HepG2 (cell line): ENCODE data around the gene MNAT1. TPM values are rescaled to one million over a fixed set of nuclear protein-coding genes. Genes with fewer than 3 reads are reported as not detected.

ENCODE experiments used
- ATAC-seq: fragments of 200-7000 bp; cut with Tn5 transposase; 3 replicates; pipeline ENCODE4 v1.9.1; 2020; ENCODE audit warnings: mild to moderate bottlenecking, moderate library complexity
- BruUV-seq: library from RNA; stranded (reverse); fragments of 400-500 nt; replicated peaks from 2 replicates; lab custom pipeline; 2021; lab: Mats Ljungman, UMichigan
- CTCF ChIA-PET: fragments of 300-600 bp; formaldehyde crosslinking; extraction: SDS; loops from one replicate; lab custom pipeline; 2021; ENCODE audit warnings: low total read pairs, inconsistent platforms, low intra/inter-chr PET ratio; lab: Yijun Ruan, JAX
- POLR2A ChIA-PET: fragments of 350-600 bp; sonication (Branson Sonifier 250); formaldehyde crosslinking; loops from one replicate; lab custom pipeline; 2020; ENCODE audit warnings: antibody characterized with exemption, inconsistent platforms; lab: Yijun Ruan, JAX
- DNase-seq: peaks from one replicate; pipeline ENCODE4 v3.0.0-alpha.2; 2015; ENCODE audit warnings: low spot score
- FAIRE-seq: peaks from 3 replicates; lab custom pipeline; 2011; peaks lifted over from hg19 to GRCh38; lab: Jason Lieb, UNC
- H2AFZ ChIP-seq: one replicate; pipeline ENCODE4 v1.6.1; 2011; ENCODE audit warnings: low read length, inconsistent platforms
- H3K27ac ChIP-seq: fragments of 300-600 bp; 3 replicates; pipeline ENCODE4 v1.8.0; 2011; ENCODE audit warnings: mixed run types, mild to moderate bottlenecking, mixed read lengths, low read length, inconsistent platforms; ENCODE audit not compliant: insufficient read depth; ENCODE audit errors: extremely low read length
- H3K27me3 ChIP-seq, 2 experiments: fragments of 200-600 bp in 1 of 2; 2 replicates in 1 of 2; 3 replicates in 1 of 2; pipeline versions ENCODE4 v1.6.0 to v1.8.0; 2011; ENCODE audit warnings: low read length in 2 of 2, mild to moderate bottlenecking in 2 of 2, moderate library complexity in 2 of 2, inconsistent platforms in 1 of 2; ENCODE audit not compliant: insufficient read depth in 2 of 2, control insufficient read depth in 1 of 2
- H3K36me3 ChIP-seq, 2 experiments: fragments of 200-600 bp in 1 of 2; replicated peaks in 1 of 2; 2 replicates in 1 of 2; 3 replicates in 1 of 2; pipeline versions ENCODE4 v1.5.1 to v1.8.0; 2011; ENCODE audit warnings: low read length in 2 of 2, inconsistent platforms in 1 of 2; ENCODE audit not compliant: insufficient read depth in 2 of 2, control insufficient read depth in 1 of 2
- H3K4me1 ChIP-seq: 2 replicates; pipeline ENCODE4 v1.5.1; 2012; ENCODE audit warnings: low read length, inconsistent platforms; ENCODE audit not compliant: insufficient read depth
- H3K4me2 ChIP-seq: 2 replicates; pipeline ENCODE4 v1.6.0; 2011; ENCODE audit warnings: low read depth, low read length, inconsistent platforms
- H3K4me3 ChIP-seq, 3 experiments: fragments of 200-600 bp in 1 of 3; sonication (generic), shearing (Covaris generic) in 1 of 3; replicated peaks in 1 of 3; 2 replicates each; pipeline ENCODE4 v1.5.1; 2011 to 2016; ENCODE audit warnings: low read length in 3 of 3, inconsistent platforms in 2 of 3, low read depth in 2 of 3, mild to moderate bottlenecking in 2 of 3, control low read depth in 1 of 3, mixed read lengths in 1 of 3; ENCODE audit not compliant: insufficient read depth in 1 of 3
- H3K79me2 ChIP-seq: one replicate; pipeline ENCODE4 v1.6.1; 2011; ENCODE audit warnings: low read length, inconsistent platforms; ENCODE audit not compliant: insufficient read depth
- H3K9ac ChIP-seq: 2 replicates; pipeline ENCODE4 v1.6.0; 2011; ENCODE audit warnings: mild to moderate bottlenecking, low read depth, low read length, inconsistent platforms; ENCODE audit not compliant: insufficient read depth
- H3K9me3 ChIP-seq: 2 replicates; pipeline ENCODE4 v1.5.1; 2012; ENCODE audit warnings: mild to moderate bottlenecking, low read length
- H4K20me1 ChIP-seq: 2 replicates; pipeline ENCODE4 v1.6.0; 2011; ENCODE audit warnings: inconsistent platforms, mild to moderate bottlenecking, low read length, moderate library complexity; ENCODE audit not compliant: insufficient read depth
- ASH2L ChIP-seq: fragments of 300-600, 200-600 bp; sonication (generic); IDR thresholded peaks from 2 replicates; pipeline ENCODE4 v1.7.0; 2017; ENCODE audit warnings: low read depth, mild to moderate bottlenecking, moderate library complexity, mixed read lengths, low read length; ENCODE audit not compliant: insufficient read length
- EZH2 ChIP-seq: conservative IDR thresholded peaks from 2 replicates; pipeline ENCODE4 v1.6.1; 2012; ENCODE audit warnings: mild to moderate bottlenecking, low read depth, low read length, moderate library complexity
- IRF2 ChIP-seq: IDR thresholded peaks from 2 replicates; pipeline ENCODE4 v1.6.1; 2018; ENCODE audit warnings: missing genetic modification reagents, missing compliant biosample characterization
- ZNF33A ChIP-seq: sonication (generic); formaldehyde crosslinking; IDR thresholded peaks from 2 replicates; pipeline ENCODE4 v1.5.1; 2020; ENCODE audit warnings: missing genetic modification reagents, mild to moderate bottlenecking, moderate library complexity, borderline replicate concordance
- ZNF652 ChIP-seq: IDR thresholded peaks from 2 replicates; pipeline ENCODE4 v1.6.1; 2016; ENCODE audit warnings: low read depth, borderline replicate concordance
- ZNF674 ChIP-seq: sonication (generic); formaldehyde crosslinking; IDR thresholded peaks from 2 replicates; pipeline ENCODE4 v1.5.0; 2020; ENCODE audit warnings: low read depth, mild to moderate bottlenecking, missing genetic modification reagents
- ZNF746 ChIP-seq: sonication (generic); formaldehyde crosslinking; IDR thresholded peaks from 2 replicates; pipeline ENCODE4 v1.8.0; 2022; ENCODE audit warnings: mild to moderate bottlenecking, missing genetic modification reagents
- WGBS: methylation state at CpG from one replicate; pipeline ENCODE4 v1.1.6; 2017; ENCODE audit warnings: low lambda C conversion rate; 5-methylcytosine and 5-hydroxymethylcytosine counted together
- in situ Hi-C: cut with HindIII; loops from 2 replicates; pipeline ENCODE4 v1.10.0; 2017; ENCODE audit warnings: low pct_unique_long_range_greater_than_20kb; ENCODE audit not compliant: extremely low pct_ligation_motif_present
- intact Hi-C: fragments of 100-400 bp; cut with micrococcal nuclease; formaldehyde crosslinking; loops from one replicate; pipeline ENCODE4 v1.10.0; 2022; ENCODE audit not compliant: unreplicated experiment
- polyA plus RNA-seq, 8 experiments: library from polyadenylated mRNA; depleted of rRNA in 3 of 8; stranded (reverse) in 7 of 8; unstranded in 1 of 8; fragments of >200 nt; fragmentation: Illumina TruSeq in 4 of 8; extraction: Trizol in 4 of 8; gene quantifications; 2 replicates each; pipeline versions ENCODE4 v1.2.1 to v1.2.3, GENCODE V29; 2011 to 2016; ENCODE audit warnings: low read depth in 4 of 8, missing spikeins in 1 of 8, mixed read lengths in 1 of 8; ENCODE audit not compliant: insufficient read depth in 1 of 8
- total RNA-seq, 5 experiments: library from RNA; depleted of rRNA; stranded (reverse); fragments of >200 nt; fragmentation: Illumina TruSeq; extraction: Trizol; gene quantifications; 2 replicates each; pipeline ENCODE4 v1.2.3, GENCODE V29; 2016; ENCODE audit warnings: low read depth in 1 of 5
- TF ChIP-seq, protein P1 (sequence below): sonication (generic); formaldehyde crosslinking; conservative IDR thresholded peaks from 2 replicates; pipeline ENCODE4 v1.4.0; 2020; ENCODE audit warnings: missing genetic modification reagents
- TF ChIP-seq, protein P2 (sequence below): sonication (generic); formaldehyde crosslinking; IDR thresholded peaks from 2 replicates; pipeline ENCODE4 v1.8.1; 2022; ENCODE audit warnings: low read depth, mild to moderate bottlenecking, missing genetic modification reagents

The MNAT1 gene
- total and polyA plus RNA-seq, 2 of the 13 experiments (the other 11 are each of a cell fraction or from before 2014, with no cell fraction given) = 49.2 to 94.8 TPM

- TF ChIP-seq ASH2L (no peak), ZNF33A (no peak), IRF2 (CRISPR knock-in tag) (no peak)
- TF ChIP-seq, protein P1, sequence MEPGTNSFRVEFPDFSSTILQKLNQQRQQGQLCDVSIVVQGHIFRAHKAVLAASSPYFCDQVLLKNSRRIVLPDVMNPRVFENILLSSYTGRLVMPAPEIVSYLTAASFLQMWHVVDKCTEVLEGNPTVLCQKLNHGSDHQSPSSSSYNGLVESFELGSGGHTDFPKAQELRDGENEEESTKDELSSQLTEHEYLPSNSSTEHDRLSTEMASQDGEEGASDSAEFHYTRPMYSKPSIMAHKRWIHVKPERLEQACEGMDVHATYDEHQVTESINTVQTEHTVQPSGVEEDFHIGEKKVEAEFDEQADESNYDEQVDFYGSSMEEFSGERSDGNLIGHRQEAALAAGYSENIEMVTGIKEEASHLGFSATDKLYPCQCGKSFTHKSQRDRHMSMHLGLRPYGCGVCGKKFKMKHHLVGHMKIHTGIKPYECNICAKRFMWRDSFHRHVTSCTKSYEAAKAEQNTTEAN (CRISPR knock-in tag) = no peak
Observed at GRCh38 chr14:60720391-60720790, 14.2 kb upstream of the MNAT1 start (continued).

DNA sequence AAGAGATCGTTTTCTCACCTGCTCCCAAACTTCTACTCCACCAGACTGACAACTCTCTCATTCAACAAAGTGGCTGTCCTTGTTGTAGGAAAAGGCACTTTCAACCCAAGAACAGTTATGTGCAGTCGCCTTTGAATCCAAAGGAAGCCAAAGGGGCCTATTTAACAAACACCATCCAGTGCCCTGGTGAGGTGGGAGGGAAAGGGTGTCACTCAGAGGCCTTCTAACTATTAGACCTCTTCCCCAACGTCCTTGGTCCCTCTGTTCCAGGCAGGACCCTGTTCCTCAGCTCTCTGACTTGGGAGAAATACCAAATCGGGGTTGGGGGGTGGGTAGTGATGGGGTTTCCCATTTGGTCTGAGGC lies 13.6 kb upstream of the MNAT1 start:
- H3K4me2 ChIP-seq = peak overlapping the region; percentile 90
- peaks cover 2 to 13% of the 10 kb centered on the region in 2 experiments; a peak in 2 of 5 replicates for H3K36me3 ChIP-seq
- H3K9me3 ChIP-seq = no peaks in the 10 kb centered on the region
- peaks cover 14% of the 10 kb centered on the region for H3K79me2 ChIP-seq
- in situ Hi-C loops (loop anchor here (5.0 kb wide), 1 partner anchor 64 kb away; no protein-coding TSS in a partner anchor), intact Hi-C loops (loop anchor here (1.0 to 10.0 kb wide), 6 partner anchors 72 to 531 kb away; partner anchors contain the start of gene SIX1)
- H3K27ac ChIP-seq = no peak overlapping the region
- POLR2A ChIA-PET = interaction anchor here (0.6 to 4.2 kb wide), 2 partner anchors 30 to 473 kb away, joined by 3 to 38 read pairs; no protein-coding TSS in a partner anchor
- no peak overlapping the region for H2AFZ ChIP-seq
- H3K9ac ChIP-seq = peak overlapping the region; percentile 62
- no peaks in the 10 kb centered on the region for H3K27me3 ChIP-seq
- FAIRE-seq (peak; percentile 23), DNase-seq (peak; percentile 9), ATAC-seq (no peak)
- TF ChIP-seq ZNF746 (CRISPR knock-in tag) (peak; percentile 8; the same call in 1 of the 2 replicates), ZNF652 (CRISPR knock-in tag) (peak; percentile 54), EZH2 (no peak), ZNF674 (CRISPR knock-in tag) (no peak)
- TF ChIP-seq, protein P2, sequence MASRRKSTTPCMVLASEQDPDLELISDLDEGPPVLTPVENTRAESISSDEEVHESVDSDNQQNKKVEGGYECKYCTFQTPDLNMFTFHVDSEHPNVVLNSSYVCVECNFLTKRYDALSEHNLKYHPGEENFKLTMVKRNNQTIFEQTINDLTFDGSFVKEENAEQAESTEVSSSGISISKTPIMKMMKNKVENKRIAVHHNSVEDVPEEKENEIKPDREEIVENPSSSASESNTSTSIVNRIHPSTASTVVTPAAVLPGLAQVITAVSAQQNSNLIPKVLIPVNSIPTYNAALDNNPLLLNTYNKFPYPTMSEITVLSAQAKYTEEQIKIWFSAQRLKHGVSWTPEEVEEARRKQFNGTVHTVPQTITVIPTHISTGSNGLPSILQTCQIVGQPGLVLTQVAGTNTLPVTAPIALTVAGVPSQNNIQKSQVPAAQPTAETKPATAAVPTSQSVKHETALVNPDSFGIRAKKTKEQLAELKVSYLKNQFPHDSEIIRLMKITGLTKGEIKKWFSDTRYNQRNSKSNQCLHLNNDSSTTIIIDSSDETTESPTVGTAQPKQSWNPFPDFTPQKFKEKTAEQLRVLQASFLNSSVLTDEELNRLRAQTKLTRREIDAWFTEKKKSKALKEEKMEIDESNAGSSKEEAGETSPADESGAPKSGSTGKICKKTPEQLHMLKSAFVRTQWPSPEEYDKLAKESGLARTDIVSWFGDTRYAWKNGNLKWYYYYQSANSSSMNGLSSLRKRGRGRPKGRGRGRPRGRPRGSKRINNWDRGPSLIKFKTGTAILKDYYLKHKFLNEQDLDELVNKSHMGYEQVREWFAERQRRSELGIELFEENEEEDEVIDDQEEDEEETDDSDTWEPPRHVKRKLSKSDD = no peak
- peaks cover 35% of the 10 kb centered on the region for H3K4me1 ChIP-seq
- CTCF ChIA-PET = no interaction called here
- no TSS peak for BruUV-seq
- peak overlapping the region; percentile 77 to 96 (median 84) for H3K4me3 ChIP-seq
- peaks cover 9% of the 10 kb centered on the region for H4K20me1 ChIP-seq
- 21% methylated on average over 4 of the region's 4 CpGs for WGBS
